ENCODE results near the gene CDK5R2. TPM values are rescaled to one million over a fixed set of nuclear protein-coding genes. Genes with fewer than 3 reads are reported as not detected.

The CDK5R2 gene
- total RNA-seq, 1 donor from 2014 or later: not detected

DNA sequence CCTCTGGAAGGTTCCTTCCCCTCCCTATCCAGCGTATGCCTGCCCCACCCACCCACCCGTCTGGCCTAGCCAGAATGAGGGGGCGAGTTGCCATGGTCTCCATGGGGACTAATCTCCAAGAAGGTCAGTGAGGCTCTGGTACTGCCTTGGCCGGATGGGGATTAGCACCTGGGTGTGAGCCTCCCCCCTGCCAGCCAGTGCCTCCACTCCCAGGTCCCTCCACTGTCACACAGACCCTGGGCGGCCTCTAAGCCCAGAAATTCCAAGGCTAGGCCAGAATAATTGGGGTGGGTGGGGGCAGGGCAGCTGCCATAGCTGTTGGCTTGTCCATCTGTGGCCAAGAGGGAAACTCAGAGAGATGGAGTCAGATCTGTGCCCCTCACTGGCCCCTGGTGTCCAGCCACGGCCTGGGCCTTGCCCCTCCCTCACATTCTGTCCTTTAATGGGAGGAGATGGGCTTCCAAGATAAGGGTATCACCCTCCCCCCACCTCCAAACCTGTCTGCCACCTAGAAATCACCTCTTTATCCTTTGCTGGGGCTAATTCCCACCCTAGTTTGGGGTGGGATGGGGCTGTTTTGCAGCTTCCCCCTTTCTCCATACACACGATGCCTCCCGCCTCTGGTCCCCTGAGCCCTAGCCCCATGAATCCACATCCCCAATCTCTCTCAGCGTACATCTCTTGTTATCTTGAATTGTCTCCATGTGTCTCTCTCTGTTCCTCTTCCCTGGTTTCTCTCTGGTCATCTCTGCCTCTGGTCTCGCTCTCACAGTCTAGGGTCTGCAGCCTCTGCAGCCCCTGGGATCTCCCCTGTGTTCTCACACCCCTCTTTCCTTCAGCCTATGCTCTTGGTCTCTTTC lies 39.8 kb downstream of the CDK5R2 start:
- no peak for DNase-seq
- intact Hi-C loops (cut with micrococcal nuclease): no loop called here
- Histone ChIP-seq H3K36me3 (no peaks in the 10 kb centered on the region), H3K27me3 (ENCODE audit: low read depth) (peaks cover 100% of the 10 kb centered on the region), H3K4me1 (peaks cover 33% of the 10 kb centered on the region), H3K27ac (replicated peaks) (no peak overlapping the region), H3K9me3 (replicated peaks) (no peaks in the 10 kb centered on the region), H3K4me3 (no peak overlapping the region)
- TF ChIP-seq, protein P1, sequence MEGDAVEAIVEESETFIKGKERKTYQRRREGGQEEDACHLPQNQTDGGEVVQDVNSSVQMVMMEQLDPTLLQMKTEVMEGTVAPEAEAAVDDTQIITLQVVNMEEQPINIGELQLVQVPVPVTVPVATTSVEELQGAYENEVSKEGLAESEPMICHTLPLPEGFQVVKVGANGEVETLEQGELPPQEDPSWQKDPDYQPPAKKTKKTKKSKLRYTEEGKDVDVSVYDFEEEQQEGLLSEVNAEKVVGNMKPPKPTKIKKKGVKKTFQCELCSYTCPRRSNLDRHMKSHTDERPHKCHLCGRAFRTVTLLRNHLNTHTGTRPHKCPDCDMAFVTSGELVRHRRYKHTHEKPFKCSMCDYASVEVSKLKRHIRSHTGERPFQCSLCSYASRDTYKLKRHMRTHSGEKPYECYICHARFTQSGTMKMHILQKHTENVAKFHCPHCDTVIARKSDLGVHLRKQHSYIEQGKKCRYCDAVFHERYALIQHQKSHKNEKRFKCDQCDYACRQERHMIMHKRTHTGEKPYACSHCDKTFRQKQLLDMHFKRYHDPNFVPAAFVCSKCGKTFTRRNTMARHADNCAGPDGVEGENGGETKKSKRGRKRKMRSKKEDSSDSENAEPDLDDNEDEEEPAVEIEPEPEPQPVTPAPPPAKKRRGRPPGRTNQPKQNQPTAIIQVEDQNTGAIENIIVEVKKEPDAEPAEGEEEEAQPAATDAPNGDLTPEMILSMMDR (IDR thresholded peaks at IDR 0.05; ENCODE audit: borderline replicate concordance): no peak

DNA sequence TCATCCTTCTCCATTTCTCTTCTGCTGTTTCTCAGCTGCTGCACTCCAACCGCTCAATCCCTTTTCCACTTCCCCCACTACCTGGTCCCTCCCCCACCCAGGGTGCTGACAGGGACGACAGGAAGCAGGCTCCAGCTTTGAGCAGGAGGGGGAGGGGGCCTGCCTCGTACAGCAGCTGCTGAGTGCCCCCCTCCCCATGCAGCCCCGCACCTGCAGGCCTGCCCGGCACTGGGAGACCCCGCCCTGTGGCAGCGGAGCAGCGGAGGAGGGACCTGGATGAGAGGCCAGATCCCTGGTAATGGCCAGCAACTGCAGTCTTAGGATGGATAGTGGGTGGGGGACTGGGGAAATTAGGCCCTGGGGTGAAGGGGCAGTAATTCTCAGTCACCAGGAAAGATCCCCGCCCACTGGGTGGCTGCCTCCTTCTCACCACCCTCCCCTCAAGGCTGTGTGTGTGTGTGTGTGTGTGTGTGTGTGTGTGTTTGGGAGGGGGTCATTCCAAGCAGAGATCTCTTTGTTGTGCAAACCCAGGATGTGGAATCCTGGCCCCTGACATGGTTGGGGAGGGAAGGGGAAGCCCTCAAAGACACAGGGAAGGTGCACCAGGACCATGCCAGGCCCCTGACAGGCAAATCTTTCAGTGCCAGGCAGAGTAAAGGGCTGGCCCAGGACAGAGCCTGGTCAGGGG lies 40.6 kb downstream of the CDK5R2 start:
- DNase-seq: no peak
- intact Hi-C loops (cut with micrococcal nuclease): no loop called here
- Histone ChIP-seq H3K36me3 (no peaks in the 10 kb centered on the region), H3K9me3 (replicated peaks) (no peaks in the 10 kb centered on the region), H3K4me1 (peaks cover 33% of the 10 kb centered on the region), H3K27me3 (ENCODE audit: low read depth) (peaks cover 100% of the 10 kb centered on the region), H3K27ac (replicated peaks) (no peak overlapping the region), H3K4me3 (no peak overlapping the region)
- TF ChIP-seq, protein P1 (IDR thresholded peaks at IDR 0.05; ENCODE audit: borderline replicate concordance): no peak

DNA sequence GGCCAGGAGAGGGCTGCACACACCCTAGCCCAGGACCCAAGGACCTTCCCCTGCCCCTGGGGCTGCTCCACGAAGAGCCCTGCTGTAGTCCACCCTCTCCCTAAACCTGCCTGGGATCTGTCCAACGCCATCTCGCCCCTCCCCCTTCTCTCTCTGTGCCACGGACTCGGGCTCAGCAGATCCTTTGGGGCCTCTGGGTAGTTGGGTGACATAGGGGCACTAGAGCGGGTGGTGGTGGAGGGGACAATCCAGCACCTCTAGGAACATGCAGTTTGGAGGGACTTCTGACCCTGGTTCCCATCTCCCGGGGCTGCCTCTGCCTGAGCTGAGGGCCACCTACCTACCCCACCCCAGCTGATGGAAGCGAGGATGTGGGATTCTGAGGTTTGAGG lies 41.1 kb downstream of the CDK5R2 start:
- peaks cover 100% of the 10 kb centered on the region for H3K27me3 ChIP-seq (ENCODE audit: low read depth)

DNA sequence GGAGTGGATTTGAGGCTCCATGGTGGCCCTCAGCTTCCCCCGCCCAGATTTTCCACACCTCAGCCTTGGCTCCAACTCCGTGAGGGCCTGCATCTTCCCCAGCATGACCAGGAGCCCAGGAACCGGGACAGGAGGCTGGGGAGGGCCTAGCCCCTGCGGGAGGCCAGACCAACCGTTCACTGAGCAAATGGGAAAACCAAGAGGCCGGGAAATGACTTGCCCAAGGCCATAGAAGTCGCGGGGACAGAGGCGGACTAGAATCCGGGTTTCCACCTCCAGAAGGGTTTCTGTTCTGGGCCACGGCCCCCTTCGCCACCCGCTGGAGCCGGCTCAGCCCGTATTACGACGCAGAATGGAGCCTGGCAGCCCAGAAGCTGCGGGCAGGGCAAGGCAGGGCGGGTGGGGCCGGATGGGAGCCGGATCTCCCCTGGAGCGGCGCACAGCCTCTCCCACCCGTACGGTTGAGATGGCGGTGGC lies 41.7 kb downstream of the CDK5R2 start:
- no peak for DNase-seq
- peaks cover 100% of the 10 kb centered on the region for H3K27me3 ChIP-seq (ENCODE audit: low read depth)
- H3K27ac ChIP-seq (replicated peaks): no peak overlapping the region
- no peaks in the 10 kb centered on the region for H3K36me3 ChIP-seq
- TF ChIP-seq, protein P1 (IDR thresholded peaks at IDR 0.05; ENCODE audit: borderline replicate concordance): no peak
- peak overlapping the region; percentile 35 for H3K4me3 ChIP-seq
- intact Hi-C loops (cut with micrococcal nuclease): no loop called here
- H3K9me3 ChIP-seq (replicated peaks): no peaks in the 10 kb centered on the region
- H3K4me1 ChIP-seq: peaks cover 25% of the 10 kb centered on the region

More for the DNA sequence above, 41.1 kb downstream of the CDK5R2 start:
- Histone ChIP-seq H3K9me3 (replicated peaks) (no peaks in the 10 kb centered on the region), H3K36me3 (no peaks in the 10 kb centered on the region), H3K4me3 (no peak overlapping the region), H3K27ac (replicated peaks) (no peak overlapping the region), H3K4me1 (peaks cover 31% of the 10 kb centered on the region)
- TF ChIP-seq, protein P1 (IDR thresholded peaks at IDR 0.05; ENCODE audit: borderline replicate concordance): no peak
- intact Hi-C loops (cut with micrococcal nuclease): no loop called here
- no peak for DNase-seq

DNA sequence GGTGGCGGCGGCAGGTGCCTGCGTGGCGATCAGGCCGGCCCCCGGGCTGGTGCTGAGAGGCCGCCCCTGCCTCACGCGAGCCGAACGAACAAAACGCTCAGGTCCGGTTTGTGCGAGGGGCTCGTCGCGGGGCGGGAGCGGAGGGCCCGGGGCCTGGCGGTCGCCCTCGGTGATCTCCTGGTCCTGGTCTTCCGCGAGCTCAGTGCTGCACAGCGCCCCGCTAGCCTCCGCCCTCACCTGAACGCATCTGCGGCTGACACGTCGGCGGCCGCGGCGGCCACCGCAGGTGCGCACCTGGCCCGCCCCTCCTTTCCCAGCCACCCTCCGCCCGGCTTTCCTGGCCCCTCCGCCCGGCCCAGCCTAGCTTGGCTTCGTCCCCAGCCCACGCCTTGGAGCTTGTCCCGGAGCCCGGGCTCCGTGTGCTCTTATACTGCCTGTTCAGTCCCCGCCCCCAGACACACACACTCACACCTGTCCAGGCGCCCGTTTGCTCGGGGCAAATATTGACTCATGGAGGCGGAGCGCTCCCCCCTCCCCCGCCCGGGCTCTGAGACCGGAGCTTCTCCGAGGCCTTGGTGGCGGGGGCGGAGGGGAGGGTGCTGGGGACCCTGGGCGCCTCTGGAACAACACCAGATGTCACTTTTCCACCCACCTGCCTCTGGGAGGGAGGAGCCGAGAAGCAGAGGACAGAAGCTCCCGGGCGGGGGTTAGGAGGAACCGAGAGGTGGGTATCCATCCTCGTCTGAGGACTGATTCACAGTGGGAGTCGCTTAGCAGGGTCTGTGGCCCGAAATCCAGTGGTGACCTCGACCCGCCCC lies 42.3 kb downstream of the CDK5R2 start:
- no peaks in the 10 kb centered on the region for H3K9me3 ChIP-seq (replicated peaks)
- intact Hi-C loops (cut with micrococcal nuclease): no loop called here
- TF ChIP-seq, protein P1 (IDR thresholded peaks at IDR 0.05; ENCODE audit: borderline replicate concordance): no peak
- no peak for DNase-seq
- peaks cover 22% of the 10 kb centered on the region for H3K4me1 ChIP-seq
- H3K27ac ChIP-seq (replicated peaks): no peak overlapping the region
- H3K36me3 ChIP-seq: no peaks in the 10 kb centered on the region
- H3K27me3 ChIP-seq (ENCODE audit: low read depth): peaks cover 100% of the 10 kb centered on the region
- H3K4me3 ChIP-seq: peak overlapping the region; percentile 35
